Stimulated activated CD4-positive, alpha-beta T cell treated with anti-CD3 and anti-CD28 coated beads, TNF-alpha, amount 100 ng/mL, for 48 hours (primary cell): Measurements from ENCODE around the gene ZNF383.
"Not testable (repeated sequence)": the region's sequence is repeated elsewhere in the genome, so short reads cannot be mapped to it uniquely, and the experiment has no call there.

Experiments used
- DNase-seq, 3 donors: peaks; one replicate each; pipeline ENCODE4 v3.0.0-alpha.2; 2020; ENCODE audit warnings: low read depth in 3 of 3

Gene ZNF383

GRCh38 chr19:37292998-37293939, 75.3 kb downstream of the ZNF383 start:
- DNase-seq, result not testable (repeated sequence)

DNA sequence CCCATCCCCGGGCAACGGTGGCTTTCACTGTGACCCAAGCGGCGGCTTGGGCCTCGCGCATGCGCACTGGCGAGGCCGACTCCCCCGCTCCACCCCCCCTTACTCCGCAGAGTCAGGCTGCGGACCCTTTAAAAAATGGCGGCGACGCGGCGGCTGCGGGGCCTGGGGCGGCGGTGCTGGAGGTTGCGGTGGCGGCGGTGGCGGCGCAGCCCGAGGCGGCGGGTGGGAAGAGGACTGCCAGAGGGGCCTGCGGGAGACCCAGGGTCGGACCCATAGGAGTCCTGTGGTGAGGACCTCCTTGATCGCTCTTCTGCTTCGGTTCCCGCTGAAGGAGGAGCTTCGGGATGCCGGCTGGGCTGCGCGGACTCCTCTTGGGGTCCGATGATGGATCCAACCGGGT, 76.2 kb downstream of the ZNF383 start:
- not testable (repeated sequence) for DNase-seq
